ENCODE data around the gene SERPINA5.

SERPINA5 gene

GRCh38 chr14:94548999-94549985 lies 31.9 kb upstream of the SERPINA5 start:
- TF ChIP-seq, protein P1, sequence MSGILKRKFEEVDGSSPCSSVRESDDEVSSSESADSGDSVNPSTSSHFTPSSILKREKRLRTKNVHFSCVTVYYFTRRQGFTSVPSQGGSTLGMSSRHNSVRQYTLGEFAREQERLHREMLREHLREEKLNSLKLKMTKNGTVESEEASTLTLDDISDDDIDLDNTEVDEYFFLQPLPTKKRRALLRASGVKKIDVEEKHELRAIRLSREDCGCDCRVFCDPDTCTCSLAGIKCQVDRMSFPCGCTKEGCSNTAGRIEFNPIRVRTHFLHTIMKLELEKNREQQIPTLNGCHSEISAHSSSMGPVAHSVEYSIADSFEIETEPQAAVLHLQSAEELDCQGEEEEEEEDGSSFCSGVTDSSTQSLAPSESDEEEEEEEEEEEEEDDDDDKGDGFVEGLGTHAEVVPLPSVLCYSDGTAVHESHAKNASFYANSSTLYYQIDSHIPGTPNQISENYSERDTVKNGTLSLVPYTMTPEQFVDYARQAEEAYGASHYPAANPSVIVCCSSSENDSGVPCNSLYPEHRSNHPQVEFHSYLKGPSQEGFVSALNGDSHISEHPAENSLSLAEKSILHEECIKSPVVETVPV (CRISPR knock-in tag; IDR thresholded peaks at IDR 0.05): no peak
- no peak for TF ChIP-seq ARNTL (CRISPR knock-in tag; IDR thresholded peaks at IDR 0.05; ENCODE audit: borderline replicate concordance, low read depth)
- no peak for TF ChIP-seq GLIS3 (CRISPR knock-in tag; IDR thresholded peaks at IDR 0.05)
- no peak for TF ChIP-seq BACH2 (CRISPR knock-in tag; IDR thresholded peaks at IDR 0.05; ENCODE audit: borderline replicate concordance)
- TF ChIP-seq ISL1 (CRISPR knock-in tag; IDR thresholded peaks at IDR 0.05): no peak
- no peak for TF ChIP-seq ZFP3 (CRISPR knock-in tag; IDR thresholded peaks at IDR 0.05)
- no peak for TF ChIP-seq ZNF565 (CRISPR knock-in tag; conservative IDR thresholded peaks at IDR 0.05; ENCODE audit: low read depth)
- TF ChIP-seq, protein P2, sequence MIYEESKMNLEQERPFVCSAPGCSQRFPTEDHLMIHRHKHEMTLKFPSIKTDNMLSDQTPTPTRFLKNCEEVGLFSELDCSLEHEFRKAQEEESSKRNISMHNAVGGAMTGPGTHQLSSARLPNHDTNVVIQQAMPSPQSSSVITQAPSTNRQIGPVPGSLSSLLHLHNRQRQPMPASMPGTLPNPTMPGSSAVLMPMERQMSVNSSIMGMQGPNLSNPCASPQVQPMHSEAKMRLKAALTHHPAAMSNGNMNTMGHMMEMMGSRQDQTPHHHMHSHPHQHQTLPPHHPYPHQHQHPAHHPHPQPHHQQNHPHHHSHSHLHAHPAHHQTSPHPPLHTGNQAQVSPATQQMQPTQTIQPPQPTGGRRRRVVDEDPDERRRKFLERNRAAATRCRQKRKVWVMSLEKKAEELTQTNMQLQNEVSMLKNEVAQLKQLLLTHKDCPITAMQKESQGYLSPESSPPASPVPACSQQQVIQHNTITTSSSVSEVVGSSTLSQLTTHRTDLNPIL (CRISPR knock-in tag; IDR thresholded peaks at IDR 0.05; ENCODE audit: low read depth): no peak
- TF ChIP-seq ZFP30 (CRISPR knock-in tag; IDR thresholded peaks at IDR 0.05): no peak
- ATAC-seq: peak; percentile 98

- TF ChIP-seq ZNF565 (CRISPR knock-in tag; conservative IDR thresholded peaks at IDR 0.05; ENCODE audit: low read depth): no peak
- TF ChIP-seq CSDC2 (CRISPR knock-in tag; IDR thresholded peaks at IDR 0.05): no peak
- TF ChIP-seq TSHZ2 (CRISPR knock-in tag; IDR thresholded peaks at IDR 0.05): no peak
- TF ChIP-seq OSR1 (CRISPR knock-in tag; IDR thresholded peaks at IDR 0.05): no peak
- TF ChIP-seq BACH2 (CRISPR knock-in tag; IDR thresholded peaks at IDR 0.05; ENCODE audit: borderline replicate concordance): no peak
- no peak for ATAC-seq
These were observed 31.2 kb upstream of the SERPINA5 start for GRCh38 chr14:94550041-94550440.

- TF ChIP-seq, protein P3, sequence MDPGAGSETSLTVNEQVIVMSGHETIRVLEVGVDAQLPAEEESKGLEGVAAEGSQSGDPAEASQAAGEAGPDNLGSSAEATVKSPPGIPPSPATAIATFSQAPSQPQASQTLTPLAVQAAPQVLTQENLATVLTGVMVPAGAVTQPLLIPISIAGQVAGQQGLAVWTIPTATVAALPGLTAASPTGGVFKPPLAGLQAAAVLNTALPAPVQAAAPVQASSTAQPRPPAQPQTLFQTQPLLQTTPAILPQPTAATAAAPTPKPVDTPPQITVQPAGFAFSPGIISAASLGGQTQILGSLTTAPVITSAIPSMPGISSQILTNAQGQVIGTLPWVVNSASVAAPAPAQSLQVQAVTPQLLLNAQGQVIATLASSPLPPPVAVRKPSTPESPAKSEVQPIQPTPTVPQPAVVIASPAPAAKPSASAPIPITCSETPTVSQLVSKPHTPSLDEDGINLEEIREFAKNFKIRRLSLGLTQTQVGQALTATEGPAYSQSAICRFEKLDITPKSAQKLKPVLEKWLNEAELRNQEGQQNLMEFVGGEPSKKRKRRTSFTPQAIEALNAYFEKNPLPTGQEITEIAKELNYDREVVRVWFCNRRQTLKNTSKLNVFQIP (CRISPR knock-in tag; IDR thresholded peaks at IDR 0.05; ENCODE audit: borderline replicate concordance, low read depth): no peak
- TF ChIP-seq ZFP3 (CRISPR knock-in tag; IDR thresholded peaks at IDR 0.05) (no peak), TOX (CRISPR knock-in tag; IDR thresholded peaks at IDR 0.05; ENCODE audit: borderline replicate concordance) (no peak), ARNTL (CRISPR knock-in tag; IDR thresholded peaks at IDR 0.05; ENCODE audit: borderline replicate concordance, low read depth) (no peak), PPARA (CRISPR knock-in tag; IDR thresholded peaks at IDR 0.05; ENCODE audit: borderline replicate concordance) (no peak), GLIS3 (CRISPR knock-in tag; IDR thresholded peaks at IDR 0.05) (no peak), BACH2 (CRISPR knock-in tag; IDR thresholded peaks at IDR 0.05; ENCODE audit: borderline replicate concordance) (no peak)
- TF ChIP-seq, protein P2 (CRISPR knock-in tag; IDR thresholded peaks at IDR 0.05; ENCODE audit: low read depth): no peak
- ATAC-seq: no peak
These were observed 25.2 kb upstream of the SERPINA5 start for GRCh38 chr14:94555991-94556390.

DNA sequence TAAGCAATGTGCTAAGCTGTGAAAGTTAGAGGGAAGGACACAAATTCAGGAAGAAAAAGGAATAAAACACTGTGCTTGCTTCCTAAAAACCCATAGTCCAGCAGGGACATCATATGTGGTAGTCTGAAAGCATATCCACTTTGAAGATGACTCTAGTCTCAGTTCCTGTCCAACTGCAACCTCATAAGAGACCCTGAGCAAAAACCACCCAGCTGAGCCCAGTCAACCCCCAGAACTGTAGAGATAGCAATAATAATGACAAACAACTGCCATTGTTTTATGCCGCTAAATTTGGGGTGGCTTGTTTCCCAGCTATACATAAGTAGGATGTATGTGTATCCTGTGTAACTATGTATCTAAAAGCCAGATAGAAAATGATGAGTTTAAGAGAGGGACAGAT lies 23.9 kb upstream of the SERPINA5 start:
- TF ChIP-seq, protein P1 (CRISPR knock-in tag; IDR thresholded peaks at IDR 0.05): no peak
- TF ChIP-seq PATZ1 (CRISPR knock-in tag; IDR thresholded peaks at IDR 0.05; ENCODE audit: borderline replicate concordance) (no peak), ZNF565 (CRISPR knock-in tag; conservative IDR thresholded peaks at IDR 0.05; ENCODE audit: low read depth) (no peak), ISL1 (CRISPR knock-in tag; IDR thresholded peaks at IDR 0.05) (no peak), ZC3H10 (CRISPR knock-in tag; IDR thresholded peaks at IDR 0.05) (no peak), ZFP30 (CRISPR knock-in tag; IDR thresholded peaks at IDR 0.05) (no peak), CSDC2 (CRISPR knock-in tag; IDR thresholded peaks at IDR 0.05) (no peak), ZNF8 (CRISPR knock-in tag; IDR thresholded peaks at IDR 0.05) (no peak), GLIS3 (CRISPR knock-in tag; IDR thresholded peaks at IDR 0.05) (no peak), OSR1 (CRISPR knock-in tag; IDR thresholded peaks at IDR 0.05) (no peak), BACH2 (CRISPR knock-in tag; IDR thresholded peaks at IDR 0.05; ENCODE audit: borderline replicate concordance) (no peak)
- TF ChIP-seq, protein P3 (CRISPR knock-in tag; IDR thresholded peaks at IDR 0.05; ENCODE audit: borderline replicate concordance, low read depth): no peak
- ATAC-seq: no peak
